Breast epithelium (tissue), 3 donors: ENCODE measurements around the gene FCSK.

Experiments
- CTCF ChIP-seq, 3 donors: fragments of 450-650 bp; IDR thresholded peaks; one replicate each; pipeline ENCODE4 v1.5.1; 2016 to 2017; ENCODE audit warnings: antibody characterized with exemption in 3 of 3, mild to moderate bottlenecking in 3 of 3, moderate library complexity in 3 of 3
- POLR2A ChIP-seq: fragments of 450-650 bp; IDR thresholded peaks from one replicate; pipeline ENCODE4 v1.6.1; 2016; ENCODE audit warnings: antibody characterized with exemption, mild to moderate bottlenecking, moderate library complexity
- POLR2AphosphoS5 ChIP-seq, 3 donors: sonication (generic); formaldehyde crosslinking; IDR thresholded peaks; one replicate each; pipeline ENCODE4 v1.6.1; 2017; ENCODE audit warnings: antibody characterized with exemption in 3 of 3

- no peak for TF ChIP-seq POLR2AphosphoS5 (IDR thresholded peaks at IDR 0.05)
- TF ChIP-seq CTCF (IDR thresholded peaks at IDR 0.05), result no peak
- no peak for TF ChIP-seq POLR2A
Observed at GRCh38 chr16:70419384-70420327, 34.7 kb upstream of the FCSK start.
